ENCODE data around the gene ANKRD30A. TPM values are rescaled to one million over a fixed set of nuclear protein-coding genes. Genes with fewer than 3 reads are reported as not detected.
"Not testable (repeated sequence)": the region's sequence is repeated elsewhere in the genome, so short reads cannot be mapped to it uniquely, and the experiment has no call there.

ANKRD30A gene
- total RNA-seq, 1 donor from 2014 or later: not detected

GRCh38 chr10:37124532-37124931 is 866 bp upstream of the ANKRD30A start:
- Mint-ChIP-seq H3K27ac (ENCODE audit: unreplicated experiment) (no peak overlapping the region), H3K4me3 (no peak overlapping the region), H3K27me3 (ENCODE audit: low read depth) (no peaks in the 10 kb centered on the region), H3K36me3 (ENCODE audit: low read depth) (peaks cover 4% of the 10 kb centered on the region), H3K4me1 (no peaks in the 10 kb centered on the region), H3K9me3 (peaks cover 3% of the 10 kb centered on the region)
- no peak for DNase-seq (ENCODE audit: low read depth, low spot score)
- TF ChIP-seq CTCF (conservative IDR thresholded peaks at IDR 0.05): no peak

- H3K4me3 Mint-ChIP-seq: no peak overlapping the region
- peaks cover 4% of the 10 kb centered on the region for H3K36me3 Mint-ChIP-seq (ENCODE audit: low read depth)
- no peaks in the 10 kb centered on the region for H3K27me3 Mint-ChIP-seq (ENCODE audit: low read depth)
- peaks cover 3% of the 10 kb centered on the region for H3K9me3 Mint-ChIP-seq
- DNase-seq (ENCODE audit: low read depth, low spot score): no peak
- no peaks in the 10 kb centered on the region for H3K4me1 Mint-ChIP-seq
- no peak overlapping the region for H3K27ac Mint-ChIP-seq (ENCODE audit: unreplicated experiment)
- TF ChIP-seq CTCF (conservative IDR thresholded peaks at IDR 0.05): no peak
Measured at GRCh38 chr10:37125921-37126320, 523 bp downstream of the ANKRD30A start.

GRCh38 chr10:37146443-37146842 is 21.0 kb downstream of the ANKRD30A start:
- H3K9me3 Mint-ChIP-seq: peaks cover 15% of the 10 kb centered on the region
- DNase-seq (ENCODE audit: low read depth, low spot score): no peak
- peaks cover 8% of the 10 kb centered on the region for H3K36me3 Mint-ChIP-seq (ENCODE audit: low read depth)
- no peak overlapping the region for H3K4me3 Mint-ChIP-seq
- H3K4me1 Mint-ChIP-seq: no peaks in the 10 kb centered on the region
- no peak for TF ChIP-seq CTCF (conservative IDR thresholded peaks at IDR 0.05)
- H3K27ac Mint-ChIP-seq (ENCODE audit: unreplicated experiment): no peak overlapping the region
- H3K27me3 Mint-ChIP-seq (ENCODE audit: low read depth): no peaks in the 10 kb centered on the region

- H3K4me1 Mint-ChIP-seq; H3K27me3 Mint-ChIP-seq (ENCODE audit: low read depth); H3K4me3 Mint-ChIP-seq; DNase-seq (ENCODE audit: low read depth, low spot score); H3K36me3 Mint-ChIP-seq (ENCODE audit: low read depth); H3K27ac Mint-ChIP-seq (ENCODE audit: unreplicated experiment); H3K9me3 Mint-ChIP-seq: not testable (repeated sequence)
Measured at GRCh38 chr10:37162430-37162829, 37.0 kb downstream of the ANKRD30A start.

GRCh38 chr10:37171945-37172344 is 46.5 kb downstream of the ANKRD30A start:
- DNase-seq (ENCODE audit: low read depth, low spot score); H3K4me1 Mint-ChIP-seq: not testable (repeated sequence)

GRCh38 chr10:37178296-37178695 is 52.9 kb downstream of the ANKRD30A start:
- H3K4me3 Mint-ChIP-seq; H3K27me3 Mint-ChIP-seq (ENCODE audit: low read depth); DNase-seq (ENCODE audit: low read depth, low spot score); H3K4me1 Mint-ChIP-seq; H3K36me3 Mint-ChIP-seq (ENCODE audit: low read depth); H3K9me3 Mint-ChIP-seq; H3K27ac Mint-ChIP-seq (ENCODE audit: unreplicated experiment): not testable (repeated sequence)

More at GRCh38 chr10:37171945-37172344, 46.5 kb downstream of the ANKRD30A start:
- H3K27me3 Mint-ChIP-seq (ENCODE audit: low read depth); H3K9me3 Mint-ChIP-seq; H3K27ac Mint-ChIP-seq (ENCODE audit: unreplicated experiment); H3K4me3 Mint-ChIP-seq; H3K36me3 Mint-ChIP-seq (ENCODE audit: low read depth): not testable (repeated sequence)

GRCh38 chr10:37182719-37183118 is 57.3 kb downstream of the ANKRD30A start:
- not testable (repeated sequence) for H3K9me3 Mint-ChIP-seq; H3K36me3 Mint-ChIP-seq (ENCODE audit: low read depth); DNase-seq (ENCODE audit: low read depth, low spot score); H3K4me3 Mint-ChIP-seq; H3K27ac Mint-ChIP-seq (ENCODE audit: unreplicated experiment); H3K4me1 Mint-ChIP-seq; H3K27me3 Mint-ChIP-seq (ENCODE audit: low read depth)

GRCh38 chr10:37206132-37206531 is 80.7 kb downstream of the ANKRD30A start:
- Mint-ChIP-seq H3K27me3 (ENCODE audit: low read depth) (no peaks in the 10 kb centered on the region), H3K36me3 (ENCODE audit: low read depth) (peaks cover 11% of the 10 kb centered on the region), H3K4me3 (no peak overlapping the region), H3K27ac (ENCODE audit: unreplicated experiment) (no peak overlapping the region), H3K4me1 (no peaks in the 10 kb centered on the region), H3K9me3 (peaks cover 31% of the 10 kb centered on the region)
- no peak for DNase-seq (ENCODE audit: low read depth, low spot score)
- TF ChIP-seq CTCF (conservative IDR thresholded peaks at IDR 0.05): no peak
